Nephron progenitor cell (in vitro differentiated cells): Measurements from ENCODE around the gene AGR3.

Source experiments
- DNase-seq: peaks from one replicate; pipeline ENCODE4 v3.0.0; 2021
- H3K27ac Mint-ChIP-seq: 2 replicates; pipeline ENCODE4 v1.8.0; 2021; ENCODE audit warnings: mild to moderate bottlenecking, moderate library complexity, mixed read lengths
- H3K27me3 Mint-ChIP-seq: 2 replicates; pipeline ENCODE4 v1.8.0; 2021; ENCODE audit warnings: mild to moderate bottlenecking, low read depth, mixed read lengths; ENCODE audit not compliant: poor library complexity
- H3K36me3 Mint-ChIP-seq: 2 replicates; pipeline ENCODE4 v1.8.0; 2021; ENCODE audit warnings: low read depth, mixed read lengths
- H3K4me1 Mint-ChIP-seq: 2 replicates; pipeline ENCODE4 v1.8.0; 2021; ENCODE audit warnings: mixed read lengths
- H3K4me3 Mint-ChIP-seq: 2 replicates; pipeline ENCODE4 v1.8.0; 2021; ENCODE audit warnings: mild to moderate bottlenecking, moderate library complexity, mixed read lengths
- H3K9me3 Mint-ChIP-seq: 2 replicates; pipeline ENCODE4 v1.8.0; 2021; ENCODE audit warnings: mild to moderate bottlenecking, moderate library complexity, mixed read lengths
- CTCF ChIP-seq: fragments of 200-600 bp; sonication (generic); IDR thresholded peaks from 2 replicates; pipeline ENCODE4 v1.5.0; 2021; ENCODE audit warnings: antibody characterized with exemption

Gene AGR3

GRCh38 chr7:16923019-16923418 is 41.2 kb upstream of the AGR3 start:
- no peaks in the 10 kb centered on the region for H3K36me3 Mint-ChIP-seq

GRCh38 chr7:16921644-16922257 is 40.0 kb upstream of the AGR3 start:
- H3K36me3 Mint-ChIP-seq, result no peaks in the 10 kb centered on the region
- TF ChIP-seq CTCF, result no peak
- no peak overlapping the region for H3K4me3 Mint-ChIP-seq
- H3K4me1 Mint-ChIP-seq, result peaks cover 9% of the 10 kb centered on the region
- DNase-seq, result no peak
- peaks cover 4% of the 10 kb centered on the region for H3K27me3 Mint-ChIP-seq
- no peaks in the 10 kb centered on the region for H3K9me3 Mint-ChIP-seq
- no peak overlapping the region for H3K27ac Mint-ChIP-seq

More at GRCh38 chr7:16923019-16923418, 41.2 kb upstream of the AGR3 start:
- Mint-ChIP-seq H3K27me3 (peaks cover 4% of the 10 kb centered on the region), H3K4me3 (no peak overlapping the region), H3K4me1 (peaks cover 5% of the 10 kb centered on the region), H3K27ac (no peak overlapping the region), H3K9me3 (no peaks in the 10 kb centered on the region)
- DNase-seq, result no peak
- TF ChIP-seq CTCF, result no peak

GRCh38 chr7:16921151-16921550 is 39.4 kb upstream of the AGR3 start:
- H3K9me3 Mint-ChIP-seq, result no peaks in the 10 kb centered on the region
- H3K4me1 Mint-ChIP-seq, result peaks cover 13% of the 10 kb centered on the region

GRCh38 chr7:16919440-16919839 is 37.7 kb upstream of the AGR3 start:
- no peak overlapping the region for H3K27ac Mint-ChIP-seq
- H3K4me1 Mint-ChIP-seq, result peaks cover 11% of the 10 kb centered on the region
- DNase-seq, result no peak
- no peak overlapping the region for H3K4me3 Mint-ChIP-seq
- no peaks in the 10 kb centered on the region for H3K9me3 Mint-ChIP-seq
- H3K36me3 Mint-ChIP-seq, result no peaks in the 10 kb centered on the region
- no peak for TF ChIP-seq CTCF
- H3K27me3 Mint-ChIP-seq, result peaks cover 5% of the 10 kb centered on the region

More at GRCh38 chr7:16921151-16921550, 39.4 kb upstream of the AGR3 start:
- Mint-ChIP-seq H3K36me3 (no peaks in the 10 kb centered on the region), H3K27me3 (peaks cover 4% of the 10 kb centered on the region), H3K4me3 (no peak overlapping the region), H3K27ac (no peak overlapping the region)
- TF ChIP-seq CTCF, result no peak
- DNase-seq, result no peak

GRCh38 chr7:16918288-16918895 is 36.6 kb upstream of the AGR3 start:
- Mint-ChIP-seq H3K36me3 (no peaks in the 10 kb centered on the region), H3K9me3 (no peaks in the 10 kb centered on the region), H3K4me3 (no peak overlapping the region), H3K27me3 (peaks cover 7% of the 10 kb centered on the region), H3K27ac (no peak overlapping the region), H3K4me1 (peaks cover 11% of the 10 kb centered on the region)
- peak; percentile 71 for TF ChIP-seq CTCF
- DNase-seq, result peak; percentile 8

GRCh38 chr7:16916738-16917137 is 35.0 kb upstream of the AGR3 start:
- H3K36me3 Mint-ChIP-seq, result no peaks in the 10 kb centered on the region

More at GRCh38 chr7:16916738-16917137, 35.0 kb upstream of the AGR3 start:
- no peak for TF ChIP-seq CTCF
- Mint-ChIP-seq H3K27me3 (peaks cover 8% of the 10 kb centered on the region), H3K4me3 (no peak overlapping the region), H3K9me3 (peaks cover 8% of the 10 kb centered on the region), H3K4me1 (peaks cover 11% of the 10 kb centered on the region), H3K27ac (no peak overlapping the region)
- DNase-seq, result no peak
